HG03354 (cell line): ENCODE data around the gene GOSR2.

Source experiments
- ATAC-seq: cut with Tn5 transposase; IDR thresholded peaks from one replicate; pipeline ENCODE4 v1.9.1; 2021; ENCODE audit warnings: mild to moderate bottlenecking; ENCODE audit not compliant: unreplicated experiment, poor library complexity, severe bottlenecking

The GOSR2 gene

DNA sequence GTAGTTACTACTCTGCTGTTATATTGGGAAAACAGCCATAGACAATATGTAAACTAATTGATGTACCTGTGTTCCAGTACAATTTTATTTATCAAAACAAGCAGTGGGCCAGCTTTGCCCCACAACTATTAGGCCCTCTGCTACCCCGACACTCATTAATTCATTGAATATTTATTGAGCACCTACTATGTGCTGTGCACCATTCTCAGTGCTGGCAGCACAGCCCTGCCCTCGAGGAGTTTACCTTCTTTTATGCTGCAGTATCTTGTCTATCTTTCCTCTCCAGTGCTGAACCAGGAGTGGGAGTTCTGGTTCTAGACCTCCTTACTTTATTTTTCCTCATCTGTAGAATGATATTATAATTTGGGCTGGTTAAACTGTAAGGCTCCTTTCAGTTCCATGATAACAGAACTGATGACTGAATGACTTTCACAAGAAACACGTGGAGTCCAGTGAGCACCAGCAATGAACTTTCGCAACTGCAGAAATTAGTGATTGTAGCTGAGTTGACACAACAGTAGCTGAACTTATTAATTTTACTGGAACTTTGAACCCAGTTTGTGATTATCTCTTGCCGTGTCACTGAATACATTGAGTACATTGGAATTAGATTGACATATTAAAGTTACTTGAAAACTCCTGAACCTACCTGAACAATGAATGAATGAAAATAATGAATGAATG is 2.4 kb downstream of the GOSR2 start:
- ATAC-seq = no peak

DNA sequence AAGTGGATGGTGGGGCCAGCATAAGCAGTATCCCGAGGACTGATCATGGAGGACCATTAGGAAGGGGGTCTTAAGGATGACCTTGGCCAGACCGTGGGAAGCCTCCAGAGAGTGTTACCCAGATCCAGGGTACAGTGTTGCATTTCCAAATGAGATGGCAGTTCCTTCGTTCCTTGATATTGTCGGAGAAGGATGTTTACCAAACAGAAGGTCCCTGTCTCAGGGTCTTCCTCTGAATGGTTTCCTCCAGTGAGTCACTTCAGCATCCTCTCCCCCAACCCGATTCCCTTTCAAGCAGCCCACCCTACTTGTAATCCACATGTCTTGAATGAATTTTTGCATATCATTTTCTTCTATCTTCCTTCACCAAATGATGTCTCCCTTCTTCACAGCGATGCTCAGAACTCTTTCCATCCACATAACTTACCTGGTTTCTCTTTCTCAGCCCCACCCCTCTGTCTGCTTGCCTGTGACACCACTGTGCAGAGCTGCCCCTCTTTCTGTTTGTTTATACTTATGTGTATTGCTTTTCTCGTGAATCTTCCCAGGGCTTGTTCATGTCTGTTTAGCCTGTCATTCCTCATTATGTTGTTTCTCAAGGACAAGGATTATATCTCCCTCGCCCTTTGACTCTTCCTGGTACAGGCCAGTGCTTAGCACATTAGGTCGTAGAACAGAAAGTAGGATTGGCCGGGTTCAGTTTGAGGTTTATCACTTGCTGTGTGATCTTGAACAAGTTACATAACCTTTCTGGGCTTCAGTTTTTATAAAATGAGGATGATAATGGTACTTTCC is 5.7 kb downstream of the GOSR2 start:
- ATAC-seq = no peak

DNA sequence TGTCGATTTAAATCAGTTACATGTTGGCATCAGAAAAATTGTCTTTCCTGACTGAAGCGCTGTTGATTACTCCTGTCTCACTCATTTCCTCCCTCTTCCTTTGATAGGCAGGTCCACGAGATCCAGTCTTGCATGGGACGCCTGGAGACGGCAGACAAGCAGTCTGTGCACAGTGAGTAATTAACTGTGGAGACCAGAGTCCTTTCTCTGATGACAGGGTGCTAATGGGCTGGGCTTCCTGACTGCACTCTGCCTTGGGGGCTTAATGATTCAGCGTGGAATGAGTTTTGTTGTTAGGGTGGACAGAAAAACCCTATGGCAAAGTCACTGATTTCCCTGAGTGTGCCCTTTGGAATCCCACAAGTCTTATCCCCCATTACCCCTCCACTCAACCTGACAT is 6.5 kb downstream of the GOSR2 start:
- ATAC-seq = no peak

DNA sequence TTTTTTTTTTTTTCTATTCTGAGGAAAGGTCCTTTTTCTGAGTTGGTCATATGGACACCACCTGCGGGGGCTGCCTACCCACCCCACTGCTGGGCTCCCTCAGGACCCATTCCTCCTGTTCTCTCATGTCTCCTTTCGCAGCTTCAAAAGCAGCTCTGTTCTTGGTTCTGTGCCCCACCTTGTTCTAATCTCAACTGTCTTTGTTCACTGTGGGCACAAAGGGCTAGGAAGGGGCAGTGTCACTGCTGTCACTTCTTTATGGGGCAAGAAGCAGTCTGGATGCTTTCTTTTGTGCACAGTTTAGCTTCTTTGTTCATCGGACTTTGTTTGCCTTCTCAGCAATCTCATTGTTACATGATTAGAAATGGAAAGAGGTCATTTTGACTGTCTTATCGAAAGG is 7.1 kb downstream of the GOSR2 start:
- no peak for ATAC-seq

DNA sequence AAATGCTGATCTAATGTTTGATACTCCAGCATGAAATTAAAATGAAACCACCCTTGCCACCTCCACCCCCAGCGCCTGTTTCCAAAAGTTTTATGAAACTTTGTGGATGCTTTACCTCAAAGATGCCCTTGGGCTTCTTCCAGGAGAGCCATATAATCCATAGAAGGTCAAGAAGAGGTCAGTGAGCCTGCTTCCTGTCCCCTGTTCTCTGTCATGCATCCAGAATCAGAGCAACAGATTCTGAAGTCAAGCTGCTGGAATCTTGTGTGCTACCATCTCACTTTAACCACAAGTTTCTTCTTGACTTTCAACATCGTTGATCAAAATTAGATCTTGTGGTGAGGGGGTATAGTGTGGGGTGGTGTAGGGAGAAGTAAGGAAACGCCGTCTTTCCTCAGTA is 8.6 kb downstream of the GOSR2 start:
- no peak for ATAC-seq

DNA sequence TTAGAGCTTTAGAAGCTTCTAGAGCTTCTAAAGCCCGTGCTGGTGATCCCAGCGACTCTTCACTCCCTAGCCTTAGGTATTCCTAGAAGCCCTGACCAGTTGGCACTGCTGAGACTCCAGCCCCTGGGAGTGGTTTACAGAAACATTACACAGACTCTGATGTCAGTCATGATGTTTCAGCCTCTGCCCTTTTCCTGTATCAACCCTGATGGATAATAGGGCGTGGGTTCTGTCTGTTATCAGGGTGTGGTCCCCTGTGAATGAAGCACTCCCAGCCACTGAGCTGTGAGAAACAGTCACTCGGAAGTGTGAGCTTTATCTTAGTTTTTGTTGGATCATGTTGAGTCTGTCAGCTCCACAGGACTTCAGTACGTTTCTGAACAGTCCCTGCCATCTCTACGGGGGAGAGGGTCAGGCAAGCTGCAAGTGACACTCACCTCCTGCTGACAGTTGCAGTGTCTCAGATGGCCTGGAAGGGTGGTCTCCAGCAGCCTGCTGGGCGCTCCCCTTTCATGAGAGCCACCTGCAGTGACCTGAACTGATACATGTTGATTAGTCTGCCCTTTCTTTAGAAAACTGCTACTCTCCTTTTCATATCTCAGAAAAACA is 12.8 kb downstream of the GOSR2 start:
- ATAC-seq = no peak

DNA sequence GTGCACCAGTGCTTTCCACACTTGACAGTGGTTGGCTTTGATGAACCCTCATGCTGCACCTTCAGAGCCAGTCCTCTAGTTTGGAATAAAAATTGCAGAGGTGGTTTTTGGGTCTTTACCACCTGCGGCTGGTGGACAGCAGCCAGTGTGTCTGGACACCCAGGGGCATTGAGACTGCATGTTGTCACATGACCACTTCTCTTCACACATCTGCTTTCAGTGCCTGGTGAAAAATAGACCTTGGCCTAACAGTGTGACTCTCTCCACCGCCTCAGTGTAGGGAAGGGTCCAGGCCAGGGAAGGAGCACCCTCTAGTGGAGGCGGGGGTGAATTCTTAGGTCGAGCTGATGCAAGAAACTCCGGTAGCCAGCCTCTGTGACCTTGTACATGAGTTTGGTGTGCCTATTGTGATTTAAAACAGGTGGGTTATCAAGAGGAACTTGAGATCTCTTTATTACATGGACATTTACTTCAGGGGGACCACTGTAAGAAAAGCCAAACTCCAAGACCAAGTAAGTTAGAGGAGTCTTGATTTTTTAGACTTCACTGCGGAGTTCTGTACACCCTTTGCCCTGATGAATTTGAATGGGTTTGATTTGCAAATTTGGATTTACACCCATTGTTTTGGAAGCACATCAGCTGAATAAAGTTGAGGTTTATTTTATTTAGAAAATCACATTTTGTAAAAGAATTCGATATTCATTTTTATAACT is 17.9 kb downstream of the GOSR2 start:
- no peak for ATAC-seq

DNA sequence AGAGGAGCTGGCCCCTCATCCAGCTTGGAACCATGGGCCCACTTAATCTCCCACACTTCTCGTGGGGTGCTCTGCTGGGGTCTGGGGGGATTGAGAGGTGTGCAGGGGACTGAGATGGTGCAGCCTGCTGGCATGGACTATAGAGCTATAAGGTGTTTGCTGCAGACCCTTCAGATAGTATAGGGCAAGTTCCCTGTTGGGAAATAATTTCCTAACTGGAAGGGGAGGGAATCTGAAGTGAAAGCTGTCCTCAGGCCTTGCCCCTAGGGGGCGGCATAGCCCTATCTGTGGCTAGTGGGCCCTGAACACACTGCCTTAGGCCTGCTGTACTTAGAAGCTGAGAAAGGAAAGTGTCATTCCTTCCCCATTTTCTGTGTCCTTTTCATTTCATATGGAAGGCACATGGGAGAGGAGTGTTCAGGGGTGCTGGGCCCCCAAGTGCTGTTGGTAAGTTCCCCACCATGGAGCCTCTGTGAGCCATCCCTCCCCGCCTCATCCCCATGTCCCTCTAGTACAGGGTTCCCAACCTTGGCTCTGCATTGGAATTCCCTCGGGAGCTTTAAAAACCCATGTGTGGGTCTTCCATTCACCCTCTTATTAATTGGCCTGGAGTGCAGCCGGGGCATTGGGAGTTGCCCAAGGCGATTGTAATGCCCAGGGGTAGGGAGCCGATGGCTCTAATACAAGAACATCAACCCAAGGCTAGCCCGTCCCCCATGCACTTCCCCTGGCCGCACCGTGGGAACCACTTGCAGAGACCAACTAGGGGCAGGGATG is 19.7 kb downstream of the GOSR2 start:
- ATAC-seq = no peak

DNA sequence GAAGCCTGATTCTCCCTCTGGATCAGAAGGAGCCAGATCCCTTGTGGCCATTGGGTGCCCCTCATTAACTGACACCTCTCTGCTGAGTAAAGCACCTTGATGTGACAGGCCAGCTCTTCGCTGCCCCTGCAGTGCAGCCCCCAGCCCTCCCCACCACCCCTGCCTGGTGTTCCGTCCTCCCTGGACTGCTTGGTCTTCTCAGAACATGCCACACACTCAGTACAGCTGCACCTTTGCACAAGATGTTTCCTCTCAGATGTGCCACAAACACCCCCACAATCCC is 20.2 kb downstream of the GOSR2 start:
- ATAC-seq = no peak

DNA sequence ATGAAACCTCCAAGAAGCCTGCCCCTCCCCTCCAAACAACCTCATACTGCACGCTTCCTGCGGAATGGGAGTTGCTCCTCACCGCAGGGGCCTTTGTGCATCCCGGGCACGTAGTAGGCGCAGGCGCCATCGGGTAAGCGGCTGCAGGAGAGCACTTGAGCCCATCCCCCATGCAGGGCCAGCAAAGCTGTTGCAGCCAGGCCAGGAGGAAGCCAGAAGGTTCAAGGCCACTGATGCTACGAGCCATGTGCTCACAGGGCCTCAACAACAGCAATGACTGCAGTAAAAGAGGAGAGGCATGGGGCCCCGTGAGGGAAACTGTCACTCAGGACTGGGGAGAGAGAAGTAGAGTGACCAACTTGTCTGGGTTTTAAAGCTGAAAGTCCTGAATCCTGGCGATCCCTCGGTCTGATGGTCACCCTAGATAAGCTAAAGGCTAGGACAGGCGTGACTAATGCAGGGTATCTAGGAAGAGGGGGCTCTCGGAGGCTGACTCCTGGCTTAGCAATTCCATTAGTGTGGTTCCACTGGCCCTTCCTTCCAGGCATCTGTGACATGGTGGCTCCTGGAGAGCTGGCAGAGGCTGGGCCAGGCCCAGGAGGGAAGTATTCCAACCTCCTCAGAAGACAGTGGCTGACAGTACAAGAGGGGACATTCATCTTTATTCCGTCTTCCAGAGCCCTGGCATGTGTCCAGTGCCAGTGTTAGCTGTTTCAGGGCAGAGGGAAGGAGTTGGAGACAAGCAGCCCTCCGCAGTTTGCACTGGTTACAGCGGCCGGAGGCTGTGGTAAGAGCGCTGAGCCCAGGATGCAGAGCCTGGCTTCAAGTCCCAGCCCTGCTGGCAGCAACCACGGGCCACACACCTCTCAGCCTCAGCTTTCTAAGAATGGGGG is 20.8 kb downstream of the GOSR2 start:
- ATAC-seq = no peak

DNA sequence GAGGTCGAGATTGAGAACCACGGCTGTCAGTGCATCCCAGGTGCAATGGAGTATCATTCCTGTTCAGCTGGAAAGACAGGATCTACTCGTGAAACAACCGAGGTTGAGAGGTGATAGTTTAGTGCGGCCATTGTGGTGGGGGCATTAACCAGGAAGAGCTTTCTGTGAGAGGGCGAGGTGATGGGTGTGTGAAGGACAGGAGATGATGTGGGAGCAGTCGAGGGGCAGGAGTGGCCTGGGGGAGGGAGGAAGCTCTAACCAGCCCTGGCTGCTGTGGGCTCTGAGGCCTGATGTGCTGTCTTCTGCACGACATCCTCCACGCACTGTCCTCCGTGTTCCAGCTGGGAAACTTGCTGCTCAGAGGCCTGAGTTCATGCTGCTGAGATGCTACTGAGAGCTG is 22.0 kb downstream of the GOSR2 start:
- no peak for ATAC-seq

DNA sequence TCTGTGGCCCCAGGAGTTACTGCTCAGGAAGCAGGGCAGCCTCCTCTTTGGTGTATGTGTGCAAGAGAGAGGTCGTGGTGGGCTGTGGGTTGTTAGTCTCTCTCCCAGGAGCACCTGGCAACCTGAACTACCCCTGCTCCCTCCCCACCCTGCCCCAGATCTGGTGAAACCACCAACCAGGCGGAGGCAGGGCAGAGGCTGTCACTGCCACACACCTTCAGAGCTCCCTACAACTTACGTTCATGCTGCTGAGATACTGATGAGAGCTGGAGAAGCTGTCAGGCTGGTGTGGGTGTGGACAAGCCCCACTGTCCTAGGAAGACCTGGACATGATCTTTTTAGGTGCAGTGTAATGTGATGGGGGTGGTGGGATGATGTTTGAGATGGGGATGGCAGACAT is 24.3 kb downstream of the GOSR2 start:
- no peak for ATAC-seq

DNA sequence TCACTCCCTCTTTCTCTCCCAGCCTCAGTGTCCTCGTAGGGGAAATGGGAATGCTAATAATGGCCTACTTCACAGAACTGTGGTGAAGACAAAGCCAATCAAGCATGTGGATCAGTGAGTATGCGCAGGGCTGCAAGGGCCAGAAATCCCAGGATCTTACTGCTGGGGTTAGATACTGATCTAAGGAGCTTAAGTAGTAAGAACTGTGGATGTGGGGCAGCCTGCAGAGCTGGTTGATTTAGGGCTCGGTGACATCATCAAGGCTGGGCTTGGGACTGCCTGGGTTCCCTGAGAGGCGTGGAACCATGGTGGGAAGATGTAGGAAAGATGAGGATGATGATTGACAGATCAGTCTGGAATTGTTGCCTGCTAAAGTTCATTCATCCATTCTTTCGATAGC is 25.6 kb downstream of the GOSR2 start:
- no peak for ATAC-seq

DNA sequence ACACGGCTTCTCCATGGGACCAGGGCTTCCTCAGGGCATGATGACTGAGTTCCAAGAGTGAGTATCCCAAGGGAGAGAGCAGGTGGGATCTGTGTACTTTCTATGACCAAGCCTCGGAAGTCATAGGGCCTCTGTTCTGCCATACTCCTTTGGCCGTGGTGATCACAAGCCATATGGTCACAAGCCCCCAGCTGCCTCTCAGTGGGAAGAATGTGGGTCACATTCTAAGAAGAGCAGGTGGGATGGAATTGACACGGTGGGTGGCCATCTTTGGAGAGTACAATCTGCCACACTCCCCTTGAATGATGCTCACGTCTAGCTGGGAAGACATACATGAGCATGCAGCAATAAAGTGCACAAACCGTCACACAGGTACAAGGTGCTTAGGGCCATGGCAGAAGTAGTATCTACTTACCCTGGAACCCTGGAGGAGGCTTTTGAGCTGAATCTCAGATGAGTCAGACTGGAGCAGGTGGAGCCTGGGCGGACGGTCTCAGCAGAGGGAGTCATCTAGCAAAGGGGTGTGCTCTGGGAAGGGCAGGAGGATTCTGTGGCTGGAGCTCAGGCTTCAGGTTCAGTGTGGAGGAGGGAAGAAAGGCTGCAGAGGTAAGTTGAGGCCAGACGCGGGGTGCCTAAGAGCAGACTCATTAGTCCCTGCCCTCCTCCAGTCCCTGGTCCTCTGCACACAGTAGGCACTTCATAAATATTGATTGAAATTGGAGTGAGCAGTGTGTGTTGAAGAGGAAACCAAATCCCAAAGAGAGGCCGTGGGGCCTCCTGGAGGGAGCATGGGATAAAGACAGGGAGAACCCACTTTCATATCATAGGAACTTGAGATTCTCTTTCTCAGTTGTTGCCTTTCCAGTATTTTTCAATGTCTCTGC is 26.6 kb downstream of the GOSR2 start:
- no peak for ATAC-seq

DNA sequence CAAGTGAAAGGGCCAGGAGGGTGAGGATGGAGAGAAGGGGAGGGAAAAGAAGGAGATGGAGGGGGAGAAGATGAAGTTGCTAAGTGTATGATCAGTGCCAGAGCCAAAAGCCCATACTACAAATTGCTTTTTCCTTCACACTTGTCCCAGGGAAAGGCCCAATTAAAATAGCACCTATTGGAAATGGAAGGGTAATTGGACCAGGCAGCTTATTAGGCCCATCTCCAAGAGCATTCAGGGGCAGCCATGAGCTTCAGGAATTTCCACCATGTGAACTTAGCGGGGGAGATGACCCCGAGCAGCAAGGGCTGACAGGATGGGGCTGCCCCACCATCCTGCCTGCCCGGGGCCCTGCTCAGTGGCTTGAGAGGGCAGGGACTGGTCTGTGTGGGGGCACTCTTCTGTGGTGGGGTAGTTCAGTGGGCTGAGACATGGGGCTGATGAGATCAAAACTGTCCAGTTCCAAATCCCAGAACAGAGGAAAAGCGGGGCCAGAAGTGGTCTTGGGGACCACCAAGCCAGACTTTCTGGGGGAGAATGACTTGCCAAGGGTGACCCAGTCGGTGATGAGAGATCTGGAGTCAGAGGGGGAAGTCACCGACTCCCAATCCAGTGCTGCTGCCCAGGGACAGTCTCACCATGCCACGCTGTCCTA is 27.5 kb downstream of the GOSR2 start:
- no peak for ATAC-seq

DNA sequence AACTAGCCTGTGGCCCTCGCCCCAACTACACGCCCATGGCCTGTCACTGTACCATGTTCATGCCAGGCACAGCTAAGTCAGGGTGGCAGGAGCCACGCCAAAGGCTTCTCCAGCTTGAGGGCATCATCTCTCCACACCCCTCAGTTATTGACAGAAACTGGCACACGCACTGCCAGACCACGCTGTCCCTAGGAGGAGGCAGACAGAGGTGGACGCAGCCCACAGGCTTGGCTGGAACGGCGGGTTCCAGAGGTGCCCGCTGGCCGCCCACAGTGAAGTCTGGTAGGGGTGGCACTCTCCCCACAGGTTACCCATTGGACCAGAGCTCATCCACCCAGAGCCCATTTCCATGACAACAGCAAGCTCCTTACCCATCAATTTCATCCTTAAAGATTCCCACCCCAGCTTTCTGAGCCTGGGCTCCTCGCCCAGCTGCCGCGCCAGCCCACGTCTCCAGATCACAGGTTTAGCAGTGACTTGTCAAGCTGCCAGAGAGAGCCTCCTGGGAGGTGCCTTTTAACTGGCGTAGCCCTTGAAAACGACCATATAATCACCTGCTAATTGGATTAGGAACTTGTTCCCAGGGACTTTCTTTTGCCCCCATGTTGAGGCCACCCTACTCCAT is 28.1 kb downstream of the GOSR2 start:
- ATAC-seq = no peak

DNA sequence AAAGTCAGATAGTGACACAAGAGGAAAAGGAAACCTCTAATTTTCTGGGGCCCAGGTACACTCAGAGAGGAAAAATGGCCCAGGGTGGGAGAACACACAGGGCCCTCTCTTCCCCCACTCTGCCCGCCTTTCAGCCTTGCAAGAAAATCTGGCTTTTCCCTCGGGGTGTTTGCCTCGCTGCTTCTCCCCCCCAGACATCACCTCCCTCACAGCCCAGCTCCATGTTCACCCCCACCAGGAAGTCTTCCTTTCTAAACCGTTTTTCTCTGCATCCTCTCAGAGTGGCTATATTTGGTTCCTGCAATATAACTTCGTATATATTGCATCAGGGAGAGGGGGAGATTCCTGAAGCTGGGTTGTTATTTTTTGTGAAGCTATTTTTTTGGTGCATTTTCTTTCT is 28.7 kb downstream of the GOSR2 start:
- ATAC-seq = no peak
